Inflammatory macrophage (primary cell): ENCODE results near the gene MAPK12.

ENCODE experiments used
- DNase-seq, 2 donors: peaks; one replicate each; pipeline ENCODE4 v3.0.0-alpha.2; 2020 to 2022

Gene MAPK12

DNA sequence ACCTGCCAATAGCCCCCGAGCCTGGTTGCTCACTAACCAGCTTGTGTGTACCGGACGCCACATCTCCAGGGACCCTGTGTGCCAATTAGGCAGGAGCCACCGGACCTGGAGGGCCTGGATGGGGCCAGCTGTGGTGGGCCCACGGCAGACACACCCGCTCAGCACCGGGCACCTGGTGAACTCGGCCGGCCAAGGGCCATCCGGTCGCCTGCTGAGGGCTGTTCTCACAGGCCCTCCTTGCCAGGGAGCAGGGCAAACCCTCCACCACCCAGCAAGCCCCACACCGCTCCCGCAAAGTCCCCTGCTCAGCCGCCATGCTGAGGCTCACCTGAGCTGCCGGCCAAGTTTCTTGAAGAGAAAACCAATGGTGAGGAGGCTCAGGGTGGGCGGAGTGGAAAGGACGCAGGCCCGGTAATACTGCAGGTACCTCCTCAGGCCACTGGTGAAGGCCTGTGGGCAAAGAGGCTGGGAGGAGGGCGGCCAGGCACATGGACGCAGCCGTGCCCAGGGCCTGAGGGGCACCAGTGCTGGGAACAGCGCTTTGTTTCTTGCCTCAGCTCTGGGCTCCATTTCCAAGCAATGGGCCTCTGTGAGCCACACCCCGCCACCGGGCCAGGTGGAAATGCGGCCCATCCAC, 33.8 kb downstream of the MAPK12 start:
- no peak for DNase-seq

GRCh38 chr22:50226875-50227165, 34.7 kb downstream of the MAPK12 start:
- no peak for DNase-seq

DNA sequence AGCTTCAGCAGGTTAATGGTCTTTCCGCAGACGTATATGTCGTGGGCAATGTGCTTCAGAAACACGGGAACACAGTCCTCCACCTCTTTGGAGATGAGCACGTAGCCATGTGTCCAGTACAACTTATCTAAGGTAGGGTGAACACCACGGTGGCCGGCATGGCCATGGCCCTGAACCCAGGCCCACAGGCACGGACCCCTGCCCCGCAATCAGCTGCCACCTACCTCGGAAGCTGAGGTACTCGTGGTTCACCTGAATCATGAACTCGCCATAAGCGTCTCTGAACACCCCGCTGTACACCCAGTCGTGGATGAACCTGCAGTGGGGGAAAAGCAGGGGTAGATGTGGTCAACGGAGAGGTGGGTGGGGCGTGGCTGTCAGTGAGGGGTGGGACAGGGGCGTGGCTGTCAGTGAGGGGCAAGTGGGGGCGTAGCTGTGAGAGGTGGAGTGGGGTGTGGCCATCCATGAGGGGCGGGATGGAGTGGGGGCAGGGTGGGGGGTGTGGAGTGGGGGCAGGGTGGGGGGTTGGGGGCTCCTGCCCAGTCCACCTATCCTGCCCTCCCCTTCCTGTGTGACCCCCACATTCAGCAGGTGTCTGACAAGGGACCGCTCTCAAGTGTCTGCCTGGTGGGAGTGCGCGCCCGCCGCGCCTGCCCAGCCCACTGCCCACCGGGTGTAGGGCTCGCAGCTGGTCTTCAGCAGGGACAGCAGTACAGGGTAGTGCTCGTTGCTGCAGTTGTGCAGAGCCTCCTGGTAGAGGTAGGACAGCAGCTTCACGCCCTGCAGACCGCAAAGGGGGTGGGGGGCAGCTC, 35.2 kb downstream of the MAPK12 start:
- no peak for DNase-seq

DNA sequence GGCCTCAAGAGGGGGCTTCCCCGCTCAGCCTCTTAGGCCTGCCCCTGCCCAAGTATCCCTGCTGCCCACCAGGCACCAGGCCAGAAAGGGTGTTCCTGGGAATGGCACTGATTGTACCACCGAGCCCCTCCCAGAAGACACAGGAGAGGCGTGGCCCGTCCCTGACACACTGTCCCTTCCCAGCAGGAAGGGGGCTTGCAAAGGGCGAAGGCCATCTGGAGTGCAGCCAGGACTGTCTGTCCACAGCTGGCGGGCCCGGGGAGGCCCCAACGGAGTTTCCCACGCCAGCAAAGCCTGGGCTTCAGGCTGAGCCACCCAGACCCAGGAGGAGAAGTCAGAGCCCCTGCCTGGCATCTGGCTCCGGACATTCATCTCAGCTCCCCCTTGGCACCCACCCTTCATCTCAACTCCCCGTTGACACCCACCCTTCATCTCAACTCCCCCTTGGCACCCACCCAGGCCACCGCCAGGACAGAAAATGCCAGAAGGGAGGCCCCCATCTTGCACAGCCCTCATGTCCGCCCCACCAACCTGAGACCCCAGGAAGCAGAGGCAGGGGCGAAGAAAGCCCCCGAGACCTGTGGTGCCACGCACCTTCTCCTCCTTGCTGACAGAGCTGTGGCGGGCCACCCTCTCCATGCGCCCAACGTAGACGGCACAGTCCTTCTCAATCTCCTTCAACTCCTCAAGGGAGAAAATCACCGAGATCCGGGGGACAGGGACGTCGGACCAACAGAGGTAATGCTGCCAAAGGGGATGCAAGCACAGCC, 36.1 kb downstream of the MAPK12 start:
- no peak for DNase-seq

- no peak for DNase-seq
Observed at GRCh38 chr22:50224071-50224470, 37.4 kb downstream of the MAPK12 start.

DNA sequence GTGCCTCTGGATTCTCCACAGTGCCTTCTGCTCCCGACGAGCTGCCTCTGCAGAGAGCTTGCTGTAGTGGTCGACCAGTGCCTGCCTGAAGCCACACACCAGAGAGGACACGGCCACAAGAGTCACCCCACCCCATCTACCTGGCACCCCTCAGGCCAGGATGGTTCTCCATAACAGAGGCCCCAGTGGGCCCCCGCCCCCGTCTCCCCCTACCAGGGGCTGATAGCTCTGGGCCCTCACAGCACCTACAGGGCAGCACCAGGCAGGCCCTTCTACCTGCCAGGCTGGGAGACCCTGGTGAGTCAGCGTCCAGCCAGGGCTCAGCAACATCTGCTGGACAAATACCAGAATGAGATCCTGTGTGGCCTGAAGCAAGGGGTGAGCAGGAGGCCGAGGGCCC, 39.0 kb downstream of the MAPK12 start:
- no peak for DNase-seq

DNA sequence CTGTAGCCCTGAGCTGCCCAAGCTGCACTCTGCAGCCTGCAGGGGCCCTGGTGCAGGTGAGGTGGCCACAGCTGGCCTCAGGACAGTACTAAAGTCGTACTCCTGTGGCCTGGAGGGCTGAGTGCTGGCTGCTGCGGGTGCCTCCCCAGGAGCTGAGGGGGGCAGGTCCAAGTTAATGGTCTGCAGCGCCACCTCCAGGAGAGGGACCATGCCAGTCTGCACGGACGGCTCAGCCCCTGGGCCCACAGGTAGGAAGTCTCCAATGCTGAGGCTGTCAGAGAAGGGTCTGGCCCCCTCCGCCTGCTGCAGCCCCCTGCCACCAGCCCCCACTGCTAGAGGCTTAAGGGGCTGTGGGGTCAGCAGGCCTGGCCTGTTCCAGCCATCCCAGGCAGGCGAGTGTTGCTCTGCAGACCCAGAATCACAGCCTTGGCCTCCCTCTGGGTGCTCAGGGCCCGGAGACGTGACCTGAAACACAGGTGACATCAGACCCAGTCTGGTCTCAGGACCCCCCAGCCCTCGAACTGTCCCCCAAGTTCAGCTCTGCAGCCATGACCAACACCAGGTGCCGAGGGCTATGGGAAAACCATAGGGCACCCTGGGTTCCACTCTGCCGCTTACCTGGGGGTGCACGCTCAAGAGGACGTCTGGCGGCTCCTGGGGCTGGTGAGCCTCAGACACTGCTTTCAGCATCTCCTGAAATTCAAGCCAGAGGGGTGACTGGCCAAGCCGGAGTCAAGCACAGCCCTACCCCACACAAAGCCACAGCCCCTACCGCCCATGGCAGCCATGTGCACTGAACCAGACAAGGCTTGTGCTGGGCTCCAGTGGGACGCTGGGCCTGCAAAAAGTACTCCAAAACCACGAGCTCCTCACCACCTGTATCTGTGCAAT, 39.8 kb downstream of the MAPK12 start:
- DNase-seq, result no peak

GRCh38 chr22:50220603-50221409, 40.7 kb downstream of the MAPK12 start:
- DNase-seq, result no peak

DNA sequence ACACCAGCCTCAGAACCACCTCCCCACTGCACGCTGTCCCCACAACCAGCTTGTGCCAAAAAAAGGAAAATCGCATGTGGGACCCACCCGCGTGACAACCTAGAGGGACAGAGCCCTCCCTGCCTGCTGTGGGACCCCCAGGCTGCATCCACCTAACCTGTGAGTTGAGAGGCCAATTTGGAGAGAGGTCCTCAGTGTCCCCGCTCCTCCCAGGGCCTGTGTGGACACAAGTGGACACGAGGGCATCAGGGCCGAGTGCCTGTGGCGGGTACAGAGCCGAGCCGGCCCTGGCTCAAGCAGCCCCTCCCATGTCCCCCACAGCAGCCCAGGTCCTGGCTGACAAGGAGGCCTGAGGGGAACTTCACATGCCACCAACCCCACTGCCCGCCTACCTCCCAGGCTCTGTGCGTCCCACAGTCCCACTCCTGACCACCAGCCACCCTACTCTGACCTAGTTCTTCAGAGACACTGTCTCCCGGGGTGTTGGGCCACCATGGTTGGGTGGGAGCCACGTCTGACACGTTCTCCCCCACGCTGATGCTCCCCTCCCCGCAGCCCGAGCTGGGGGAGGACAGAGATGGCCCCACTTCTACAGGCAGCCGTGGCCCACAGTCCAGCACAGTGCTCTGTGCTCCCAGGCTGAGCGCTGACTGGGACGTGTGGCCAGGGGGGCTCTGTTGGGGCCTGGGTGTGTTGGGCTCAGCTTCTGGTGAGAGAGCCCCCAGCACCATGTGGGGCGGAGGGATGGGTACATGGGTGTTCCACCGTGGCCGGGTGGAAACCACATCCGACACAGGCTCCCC, 41.5 kb downstream of the MAPK12 start:
- DNase-seq, result no peak

DNA sequence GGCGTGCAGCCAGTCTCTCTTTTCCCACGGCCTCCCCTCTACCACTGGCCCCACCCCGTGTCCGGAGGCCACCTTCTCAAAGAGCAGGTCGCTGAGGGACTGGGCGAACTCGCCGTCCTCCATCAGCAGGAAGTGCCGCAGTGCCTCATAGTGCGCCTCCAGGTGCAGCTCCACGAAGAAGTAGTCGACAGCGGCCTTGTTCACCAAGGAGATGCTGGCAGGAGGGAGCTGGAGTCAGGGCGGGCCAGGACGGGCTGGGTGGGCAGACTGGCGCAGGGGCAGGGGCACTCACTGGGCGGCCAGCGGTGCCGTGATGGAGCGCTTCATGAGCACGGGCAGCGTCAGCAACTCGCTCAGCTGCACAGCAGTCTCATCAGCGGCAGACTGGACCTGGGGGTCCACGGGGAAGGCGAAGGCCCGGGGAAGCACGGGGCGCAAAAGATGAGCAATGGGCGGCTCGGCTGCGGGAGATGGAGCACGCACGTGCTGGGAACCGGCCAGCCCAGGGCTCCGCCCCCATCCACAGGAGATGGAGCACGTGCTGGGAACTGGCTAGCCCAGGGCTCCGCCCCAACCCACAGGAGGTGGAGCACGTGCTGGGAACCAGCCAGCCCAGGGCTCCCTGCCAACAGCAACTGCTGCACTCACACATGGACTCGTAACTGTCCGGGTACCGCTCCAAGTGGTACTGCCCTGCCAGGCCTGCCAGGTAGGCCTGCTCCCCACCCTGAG, 42.3 kb downstream of the MAPK12 start:
- DNase-seq, result peak; percentile 3 to 23

DNA sequence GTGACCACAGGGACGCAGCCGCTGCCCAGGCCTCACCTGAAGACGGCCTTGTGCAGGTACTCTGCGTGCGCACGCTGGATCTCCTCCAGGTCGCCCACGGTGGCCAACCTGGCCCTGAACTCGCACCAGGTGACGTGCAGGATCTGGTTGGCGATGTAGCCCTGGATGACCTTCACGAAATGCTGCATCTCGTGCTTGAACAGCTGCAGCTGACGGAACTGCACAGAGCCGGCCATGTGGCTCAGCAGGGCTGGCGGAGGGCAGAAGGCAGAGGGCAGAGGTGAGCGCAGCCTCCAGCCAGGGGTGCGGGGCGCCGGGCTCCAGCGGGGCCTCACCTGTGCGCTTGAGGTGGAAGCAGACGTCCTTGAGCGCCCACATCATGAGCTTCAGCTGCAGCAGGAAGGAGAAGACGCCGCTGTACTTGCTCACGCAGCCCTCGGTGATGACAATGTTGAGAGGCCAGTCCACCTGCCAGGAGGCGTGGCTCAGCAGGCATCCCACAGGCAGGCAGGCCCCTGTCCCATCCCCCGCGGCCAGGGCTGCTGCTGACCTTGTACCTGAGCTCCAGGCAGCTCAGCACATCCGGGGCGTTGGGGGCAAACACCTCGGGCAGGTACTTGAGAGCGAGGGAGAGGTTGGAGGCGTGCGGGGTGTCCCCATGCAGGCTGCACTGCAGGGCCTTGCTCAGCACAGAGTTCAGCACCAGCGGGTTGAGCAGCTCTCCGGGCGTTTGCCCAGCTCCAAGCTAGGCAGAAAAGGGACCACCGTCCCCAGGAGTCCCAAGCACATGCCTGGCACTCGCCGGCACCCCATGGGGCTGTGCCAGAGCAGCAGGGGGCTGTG, 43.1 kb downstream of the MAPK12 start:
- no peak for DNase-seq

DNA sequence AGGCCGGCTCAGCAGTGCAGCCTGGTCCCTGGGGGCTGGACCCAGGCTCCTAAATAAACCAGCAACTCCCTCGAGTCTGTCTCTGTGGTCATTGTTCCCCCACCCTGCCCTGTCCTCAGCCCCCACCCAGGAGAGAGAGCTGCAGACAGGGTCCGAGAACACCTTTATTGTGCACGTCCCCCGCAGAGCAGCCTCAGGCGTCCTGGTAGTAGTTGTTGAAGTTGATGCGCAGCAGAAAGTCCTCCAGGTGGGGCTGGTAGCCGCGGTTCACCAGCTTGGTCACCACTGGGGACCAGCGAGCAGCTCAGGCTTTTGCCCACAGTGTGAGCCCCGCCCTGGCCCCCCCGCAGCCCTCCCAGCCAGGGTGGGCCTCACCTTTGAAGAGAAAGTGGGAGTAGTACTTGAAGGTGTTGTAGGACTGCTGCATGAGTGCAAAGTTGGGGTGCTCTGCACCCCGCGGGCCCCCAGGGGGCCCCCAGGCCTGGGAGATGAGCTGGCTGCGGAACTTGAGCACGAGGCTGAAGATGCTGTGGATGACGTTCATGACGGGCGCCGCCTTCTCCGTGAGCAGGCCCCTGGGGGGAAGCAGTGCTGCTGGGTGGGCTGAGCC, 43.8 kb downstream of the MAPK12 start:
- DNase-seq, result no peak

DNA sequence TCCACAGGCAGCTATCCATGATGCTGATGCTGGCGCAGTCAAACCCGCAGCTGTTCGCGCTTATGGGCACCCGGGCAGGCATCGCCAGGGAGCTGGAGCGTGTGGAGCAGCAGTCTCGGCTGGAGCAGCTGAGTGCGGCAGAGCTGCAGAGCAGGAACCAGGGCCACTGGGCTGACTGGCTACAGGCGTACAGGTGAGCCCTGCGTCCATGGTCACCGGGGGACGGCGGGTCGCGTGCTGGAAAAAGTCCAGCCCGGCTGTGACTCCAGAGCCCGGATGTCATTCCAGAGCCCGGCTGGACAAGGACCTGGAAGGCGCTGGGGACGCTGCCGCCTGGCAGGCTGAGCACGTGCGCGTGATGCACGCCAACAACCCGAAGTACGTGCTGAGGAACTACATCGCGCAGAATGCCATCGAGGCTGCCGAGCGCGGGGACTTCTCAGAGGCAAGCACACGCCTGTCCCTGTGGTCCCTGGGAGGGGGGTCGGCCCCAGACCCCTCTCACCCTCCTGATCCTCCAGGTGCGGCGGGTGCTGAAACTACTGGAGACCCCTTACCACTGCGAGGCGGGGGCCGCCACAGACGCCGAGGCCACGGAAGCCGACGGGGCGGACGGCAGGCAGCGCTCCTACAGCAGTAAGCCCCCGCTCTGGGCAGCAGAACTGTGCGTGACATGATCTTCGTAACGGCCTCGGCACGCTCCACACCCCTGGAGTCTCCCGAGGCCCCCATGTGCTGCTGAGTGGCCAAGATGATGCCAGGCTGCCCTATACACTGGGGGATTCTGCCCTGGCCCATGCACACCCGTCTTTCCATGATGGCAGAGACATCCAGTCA, 44.6 kb downstream of the MAPK12 start:
- no peak for DNase-seq

- DNase-seq, result no peak
Observed at GRCh38 chr22:50216055-50216683, 45.3 kb downstream of the MAPK12 start.

- no peak for DNase-seq
Observed at GRCh38 chr22:50215297-50216054, 46.0 kb downstream of the MAPK12 start.

DNA sequence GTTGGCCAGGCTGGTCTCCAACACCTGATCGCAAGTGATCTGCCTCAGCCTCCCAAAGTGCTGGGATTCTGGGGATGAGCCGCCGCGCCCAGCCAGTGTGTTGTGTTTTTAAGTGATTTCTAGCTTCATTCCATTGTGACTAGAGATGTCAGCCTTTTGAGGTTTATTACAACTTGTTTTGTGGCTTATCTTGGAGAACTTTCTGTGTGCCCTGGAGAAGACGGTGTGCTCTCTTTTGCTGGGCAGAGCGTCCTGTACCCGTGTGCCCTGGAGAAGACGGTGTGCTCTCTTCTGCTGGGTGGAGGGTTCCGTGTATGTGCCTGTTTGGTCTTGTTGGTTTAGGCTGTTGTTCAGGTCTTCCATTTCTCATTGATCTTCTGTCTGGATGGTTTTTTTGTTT, 48.2 kb downstream of the MAPK12 start:
- no peak for DNase-seq

DNA sequence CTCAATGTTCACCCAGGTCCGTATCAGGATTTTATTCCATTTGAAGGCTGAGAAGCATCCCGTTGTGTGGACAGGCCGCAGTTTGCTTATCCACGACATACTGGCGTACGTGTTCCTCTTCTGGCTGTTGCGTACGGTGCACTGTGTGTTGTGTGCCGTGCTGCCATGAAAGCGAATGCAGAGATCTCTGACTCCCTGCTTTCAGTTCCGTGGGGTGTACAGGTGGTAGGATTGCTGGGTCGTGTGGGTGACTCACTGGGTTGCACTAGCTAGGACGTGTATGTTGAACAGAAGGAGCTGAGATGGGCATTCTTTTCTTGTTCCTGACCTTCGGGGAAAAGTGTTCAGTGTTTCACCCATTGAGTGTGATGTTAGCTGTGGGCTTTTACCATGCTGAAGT, 50.3 kb downstream of the MAPK12 start:
- DNase-seq, result no peak
